LNCAP (cell line): ENCODE data around the gene AKT2.

Source experiments
- CTCF ChIP-seq: fragments of 450-650 bp; IDR thresholded peaks from 2 replicates; pipeline ENCODE4 v1.5.1; 2017; ENCODE audit warnings: mild to moderate bottlenecking

Gene AKT2

GRCh38 chr19:40263440-40264313 is 21.5 kb downstream of the AKT2 start:
- no peak for TF ChIP-seq CTCF

DNA sequence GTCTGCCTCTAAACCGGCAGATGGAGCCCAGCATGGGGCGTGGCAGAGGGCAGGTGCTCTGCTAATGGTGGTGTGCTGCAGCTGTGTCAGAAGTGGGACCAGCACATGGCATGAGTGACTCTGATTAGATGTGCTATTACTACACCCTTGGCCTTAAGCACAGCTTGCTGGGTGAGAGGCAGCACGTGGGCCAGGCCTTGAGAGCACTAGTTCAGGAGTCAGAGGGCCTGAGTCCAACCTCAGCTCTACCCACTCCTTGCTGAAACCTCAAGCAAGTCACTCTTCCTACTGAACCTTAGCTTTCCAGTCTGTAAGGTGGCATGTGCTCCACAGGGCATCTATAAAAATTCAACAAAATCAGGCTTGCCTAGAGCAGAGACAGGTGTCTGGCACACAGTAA is 22.7 kb downstream of the AKT2 start:
- no peak for TF ChIP-seq CTCF

GRCh38 chr19:40261631-40262030 is 23.5 kb downstream of the AKT2 start:
- TF ChIP-seq CTCF = no peak

GRCh38 chr19:40257096-40257517 is 28.0 kb downstream of the AKT2 start:
- TF ChIP-seq CTCF = no peak

GRCh38 chr19:40256512-40256911 is 28.6 kb downstream of the AKT2 start:
- TF ChIP-seq CTCF = no peak

DNA sequence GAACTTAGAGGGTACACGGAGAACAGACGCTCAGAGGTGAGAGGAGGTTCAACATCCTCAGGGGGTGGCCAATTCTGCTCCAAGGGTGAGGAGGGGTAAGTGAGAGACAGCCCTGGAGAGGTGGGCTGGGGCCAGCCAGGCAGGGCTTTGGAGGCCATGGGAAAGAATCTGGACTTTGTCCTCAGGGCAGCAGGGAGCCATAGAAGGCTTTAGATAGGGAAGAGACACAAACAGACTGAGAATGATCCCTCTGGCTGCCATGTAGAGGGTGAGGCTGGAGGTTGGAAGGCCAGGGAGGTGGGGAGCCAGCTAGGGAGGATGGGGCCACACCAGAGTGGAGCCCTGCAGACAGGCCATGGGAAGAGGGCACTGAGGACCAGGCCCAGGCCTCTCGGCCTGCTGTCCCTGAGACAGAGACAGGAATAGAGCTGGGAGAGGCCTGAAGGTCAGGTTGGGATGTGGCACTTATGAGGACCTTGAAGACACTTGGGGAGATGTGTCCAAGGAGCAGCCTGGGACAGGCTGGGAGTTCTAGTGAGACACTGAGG is 29.5 kb downstream of the AKT2 start:
- no peak for TF ChIP-seq CTCF

GRCh38 chr19:40254714-40255418 is 30.3 kb downstream of the AKT2 start:
- TF ChIP-seq CTCF = no peak
